Stimulated activated CD4-positive, alpha-beta T cell treated with anti-CD3 and anti-CD28 coated beads, Interleukin-12 subunit alpha, Interleukin-12 subunit beta, amount 100 ng/mL, for 48 hours (primary cell): ENCODE measurements around the gene CACNA1G.

Source experiments
- DNase-seq, 3 donors: peaks; one replicate each; pipeline ENCODE4 v3.0.0-alpha.2; 2020; ENCODE audit warnings: low read depth in 2 of 3, low spot score in 1 of 3

The CACNA1G gene

DNA sequence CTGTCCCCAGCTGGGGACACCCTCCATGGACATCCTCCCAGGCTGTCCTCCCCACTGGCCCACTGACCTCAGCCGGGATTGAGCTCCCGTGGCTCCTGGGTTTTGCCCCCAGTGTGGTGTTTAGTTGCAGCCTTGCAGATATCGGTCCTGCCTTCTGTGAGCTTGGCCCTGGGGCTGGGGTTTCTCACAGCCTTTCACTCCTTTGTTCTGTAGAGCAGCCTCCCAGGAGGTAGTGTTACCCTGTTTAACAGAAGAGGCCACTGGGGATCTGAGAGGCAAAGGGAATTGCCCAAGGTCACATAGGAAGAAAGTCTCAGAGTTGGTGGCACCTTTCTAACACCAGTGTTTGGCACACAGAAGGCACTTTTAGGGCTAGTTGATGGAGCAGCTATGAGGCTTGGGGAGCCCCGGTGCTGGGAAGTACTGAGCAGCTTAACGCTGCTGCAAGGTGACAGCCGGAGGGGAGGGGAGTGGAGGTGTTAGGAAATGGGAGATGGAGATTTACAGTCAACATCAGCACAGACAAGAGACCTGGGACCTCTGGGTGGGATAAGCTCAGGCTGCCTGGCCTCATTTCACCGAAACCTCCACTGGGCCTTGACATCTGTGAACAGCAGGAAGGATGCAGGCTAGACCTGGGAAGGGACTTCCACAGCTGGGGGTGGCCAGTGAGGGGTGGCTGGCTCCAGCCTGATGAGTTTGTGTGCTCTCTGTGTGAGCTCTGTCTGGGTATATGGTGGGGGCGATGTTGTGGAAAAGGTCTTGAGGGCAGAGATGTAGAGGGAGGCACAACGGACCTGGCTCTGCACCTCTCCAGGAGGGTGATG is 26.1 kb downstream of the CACNA1G start:
- DNase-seq, result no peak

DNA sequence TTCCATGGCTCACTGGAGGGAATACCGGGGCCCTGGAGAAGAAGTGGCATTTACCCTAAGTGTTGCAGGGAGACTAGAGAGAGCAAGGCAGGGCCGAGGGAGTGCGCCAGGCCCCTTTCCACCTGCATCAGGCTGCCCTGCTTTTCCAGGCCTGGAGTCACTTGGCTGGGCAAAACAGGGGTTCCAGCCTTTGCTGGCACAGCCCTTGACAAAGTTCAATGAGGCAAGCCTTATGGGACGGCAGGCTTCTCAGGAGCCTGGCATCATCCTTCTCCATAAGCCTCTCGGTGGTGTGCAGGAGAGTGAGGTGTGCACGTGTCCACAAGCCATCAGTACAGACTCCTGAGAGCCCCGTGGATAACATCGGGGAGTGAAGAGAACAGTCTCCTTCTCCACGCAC is 27.1 kb downstream of the CACNA1G start:
- no peak for DNase-seq

DNA sequence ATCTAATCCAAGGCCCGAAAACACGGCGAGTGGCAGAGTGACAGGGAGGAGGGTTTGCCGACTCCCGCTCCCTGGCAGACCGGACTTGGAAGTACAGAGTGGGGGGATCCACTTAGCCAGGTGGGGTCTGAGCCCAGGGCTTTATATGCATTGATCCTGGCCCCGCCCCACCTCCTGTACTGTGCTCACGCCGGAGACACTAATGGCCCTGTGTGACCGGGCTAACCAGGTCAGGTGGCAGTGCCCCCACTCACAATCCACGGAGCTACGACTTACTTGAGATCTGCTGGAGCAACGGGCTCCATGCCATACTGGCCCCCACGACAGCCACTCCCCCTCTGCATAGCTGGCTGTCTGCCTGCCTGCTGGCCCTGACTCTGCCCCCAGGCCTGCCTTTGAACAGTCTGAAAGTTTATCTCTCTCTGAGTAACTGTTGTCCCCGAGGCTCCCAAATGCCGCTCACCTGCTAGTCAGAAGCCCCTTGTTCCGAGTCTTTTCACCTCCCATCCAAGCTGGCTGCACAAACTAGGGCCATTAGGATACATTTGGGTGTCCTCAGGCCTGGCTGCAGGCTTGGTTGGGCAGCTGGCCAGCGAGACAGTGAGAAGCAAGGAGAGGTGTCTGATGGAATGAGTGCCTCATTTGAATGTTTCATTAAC is 28.0 kb downstream of the CACNA1G start:
- no peak for DNase-seq

GRCh38 chr17:50589095-50589705 is 28.7 kb downstream of the CACNA1G start:
- DNase-seq, result no peak

DNA sequence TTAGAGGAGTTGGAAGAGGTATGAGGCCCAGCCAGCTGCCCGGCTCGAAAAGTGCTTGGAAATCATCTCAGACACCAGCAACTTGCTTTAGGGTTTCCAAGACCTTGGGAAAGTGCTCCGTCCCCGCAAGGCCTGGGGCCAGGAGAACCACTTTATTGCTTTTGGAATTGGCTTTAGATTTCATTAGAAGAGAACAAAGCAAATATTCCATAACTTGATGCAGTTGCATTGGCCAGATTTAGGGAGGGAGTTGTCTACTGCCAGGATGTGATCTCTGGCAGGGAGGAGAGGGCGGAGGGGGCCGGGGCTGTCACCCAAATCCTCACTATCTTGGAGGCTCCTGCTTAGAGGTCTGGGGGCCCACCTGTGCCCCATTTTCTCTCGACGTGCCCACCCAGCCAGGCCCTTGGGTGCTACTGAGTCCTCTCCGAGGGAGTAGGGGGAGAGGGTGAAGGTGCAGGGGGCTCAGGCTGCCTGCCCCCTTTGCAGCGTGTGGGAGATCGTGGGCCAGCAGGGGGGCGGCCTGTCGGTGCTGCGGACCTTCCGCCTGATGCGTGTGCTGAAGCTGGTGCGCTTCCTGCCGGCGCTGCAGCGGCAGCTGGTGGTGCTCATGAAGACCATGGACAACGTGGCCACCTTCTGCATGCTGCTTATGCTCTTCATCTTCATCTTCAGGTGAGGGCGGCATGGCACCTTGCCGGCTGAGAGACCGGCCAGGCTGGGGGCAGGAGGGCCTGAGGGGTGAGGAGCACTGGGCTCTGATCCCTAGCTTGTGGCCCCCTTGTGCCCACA is 30.6 kb downstream of the CACNA1G start:
- DNase-seq, result no peak

- DNase-seq, result no peak
Observed at GRCh38 chr17:50593321-50593720, 32.8 kb downstream of the CACNA1G start.

DNA sequence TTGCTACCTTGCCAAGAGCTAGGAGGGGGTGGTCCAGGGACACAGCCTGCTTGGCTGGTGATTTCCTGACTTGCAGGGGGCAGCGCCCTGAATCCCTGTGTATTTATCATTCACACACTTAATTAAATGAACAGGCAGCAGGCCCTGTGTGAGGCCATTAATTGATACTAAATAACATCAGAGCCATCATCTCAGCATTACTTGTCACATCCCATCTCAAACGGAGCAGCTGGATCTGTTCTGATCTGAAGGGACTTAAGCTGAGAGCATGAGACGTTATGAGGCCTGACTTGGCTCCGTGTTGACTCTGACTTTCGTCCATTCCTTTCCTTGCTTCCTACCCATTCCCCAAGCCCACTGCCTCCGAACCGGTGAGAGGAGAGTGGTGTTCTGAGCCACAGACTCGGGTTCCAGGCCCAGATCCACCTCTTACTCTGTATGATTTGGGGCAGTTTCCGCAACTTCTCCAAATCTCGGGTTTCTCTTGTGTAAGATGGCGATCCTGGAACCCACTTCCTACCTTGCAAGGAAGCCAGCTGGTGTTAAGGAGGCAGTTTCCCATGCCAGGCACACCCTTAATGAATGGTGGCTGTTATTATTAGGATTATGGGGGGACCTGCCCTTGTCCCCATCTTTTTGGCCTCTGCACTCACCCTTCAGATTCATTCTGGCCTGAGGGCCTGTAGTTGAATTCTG is 33.8 kb downstream of the CACNA1G start:
- DNase-seq, result no peak

DNA sequence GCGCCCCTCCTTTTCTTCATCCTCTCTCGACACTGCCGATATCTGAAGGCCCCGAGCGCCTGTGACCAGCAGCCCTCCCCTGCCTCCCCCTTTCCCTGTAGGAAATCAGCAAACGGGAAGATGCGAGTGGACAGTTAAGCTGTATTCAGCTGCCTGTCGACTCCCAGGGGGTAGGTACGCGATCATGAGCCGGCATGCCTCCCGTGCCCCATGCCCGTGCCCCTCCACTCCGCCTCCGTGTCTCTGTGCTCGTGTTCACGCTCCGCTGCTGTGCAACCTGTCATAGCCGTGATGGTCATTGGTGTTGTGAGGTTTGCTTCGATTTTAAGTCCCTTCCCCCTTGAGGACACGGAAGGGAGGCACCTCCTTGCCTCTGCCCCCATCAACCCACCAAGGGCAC is 34.4 kb downstream of the CACNA1G start:
- no peak for DNase-seq

GRCh38 chr17:50596191-50597037 is 35.9 kb downstream of the CACNA1G start:
- no peak for DNase-seq

- no peak for DNase-seq
Observed at GRCh38 chr17:50598487-50598886, 38.0 kb downstream of the CACNA1G start.

GRCh38 chr17:50599606-50600005 is 39.1 kb downstream of the CACNA1G start:
- no peak for DNase-seq

GRCh38 chr17:50601823-50602375 is 41.4 kb downstream of the CACNA1G start:
- no peak for DNase-seq

DNA sequence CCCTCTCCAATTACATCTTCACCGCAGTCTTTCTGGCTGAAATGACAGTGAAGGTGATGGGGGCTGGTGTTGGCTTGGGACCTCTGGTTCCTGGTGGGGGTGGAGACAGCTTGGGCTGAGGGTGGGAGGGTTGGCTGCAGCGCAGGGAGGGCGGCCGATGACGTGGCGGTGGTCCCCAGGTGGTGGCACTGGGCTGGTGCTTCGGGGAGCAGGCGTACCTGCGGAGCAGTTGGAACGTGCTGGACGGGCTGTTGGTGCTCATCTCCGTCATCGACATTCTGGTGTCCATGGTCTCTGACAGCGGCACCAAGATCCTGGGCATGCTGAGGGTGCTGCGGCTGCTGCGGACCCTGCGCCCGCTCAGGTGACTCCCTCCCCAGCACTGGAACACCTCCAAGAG is 42.3 kb downstream of the CACNA1G start:
- no peak for DNase-seq

GRCh38 chr17:50603340-50603739 is 42.8 kb downstream of the CACNA1G start:
- DNase-seq, result no peak

GRCh38 chr17:50604513-50604912 is 44.0 kb downstream of the CACNA1G start:
- DNase-seq, result no peak

DNA sequence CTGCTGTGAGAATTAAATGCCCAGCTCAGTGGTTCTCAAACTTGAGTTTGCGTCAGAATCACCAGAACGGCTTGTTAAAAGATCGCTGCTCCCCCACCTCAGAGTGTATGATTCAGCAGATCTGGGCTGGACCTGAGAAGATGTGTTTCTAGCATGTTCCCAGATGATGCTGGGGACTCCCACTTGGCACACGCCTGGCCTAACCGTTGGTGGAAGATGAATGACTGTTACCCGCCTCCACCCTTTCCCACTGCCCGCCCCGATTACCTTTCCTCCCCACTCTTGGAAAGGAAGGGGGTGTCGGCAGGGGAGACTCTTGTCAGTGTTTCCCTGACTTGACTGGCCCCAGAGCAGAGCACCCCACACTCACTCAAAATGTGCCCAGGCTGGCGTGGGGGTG is 44.9 kb downstream of the CACNA1G start:
- DNase-seq, result no peak

GRCh38 chr17:50607522-50608175 is 47.1 kb downstream of the CACNA1G start:
- no peak for DNase-seq

DNA sequence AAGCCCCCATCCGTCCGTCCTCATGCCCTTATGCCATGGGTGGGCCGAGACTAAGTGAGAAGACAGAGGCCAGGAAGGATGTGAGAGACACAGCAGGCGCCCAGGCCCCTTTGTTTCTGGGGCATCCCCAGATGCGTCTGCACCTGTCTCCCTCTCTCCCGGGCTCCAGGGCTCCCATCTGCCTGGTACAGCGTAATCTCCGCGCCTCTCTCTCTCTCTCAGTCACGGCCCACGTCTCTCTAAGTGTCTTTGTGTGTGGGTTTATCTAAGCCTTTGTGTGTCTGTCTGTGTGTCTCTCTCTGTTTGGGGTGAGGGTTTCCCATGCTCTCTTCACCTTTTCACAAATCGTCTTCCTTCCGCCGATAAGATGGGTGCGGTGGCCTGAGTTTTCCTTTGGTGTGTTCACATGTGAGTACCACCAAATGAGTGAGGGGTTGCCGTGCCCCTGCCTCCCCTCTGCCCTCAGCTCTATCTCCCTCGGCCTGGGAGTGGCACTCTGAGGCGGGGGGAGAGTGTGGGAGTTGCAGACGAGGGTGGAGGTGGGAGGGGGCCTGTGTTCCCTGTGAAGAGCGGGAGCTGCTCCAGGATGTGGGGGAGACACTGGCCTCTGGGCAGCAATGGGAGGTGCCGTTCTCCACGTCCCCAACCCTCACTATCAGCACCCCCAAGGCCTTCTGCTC is 48.3 kb downstream of the CACNA1G start:
- no peak for DNase-seq
